Astrocyte (in vitro differentiated cells and primary cell): ENCODE data around the gene SNCAIP.

Experiments used
- EZH2 ChIP-seq: IDR thresholded peaks from 2 replicates; pipeline ENCODE4 v1.6.1; 2012; ENCODE audit warnings: mild to moderate bottlenecking, low read length, inconsistent platforms; ENCODE audit not compliant: insufficient read depth
- TF ChIP-seq, protein P1 (sequence below): IDR thresholded peaks from 2 replicates; pipeline ENCODE4 v1.5.1; 2011; ENCODE audit warnings: low read depth, mild to moderate bottlenecking, inconsistent platforms, low read length, moderate library complexity; ENCODE audit not compliant: insufficient read depth

DNA sequence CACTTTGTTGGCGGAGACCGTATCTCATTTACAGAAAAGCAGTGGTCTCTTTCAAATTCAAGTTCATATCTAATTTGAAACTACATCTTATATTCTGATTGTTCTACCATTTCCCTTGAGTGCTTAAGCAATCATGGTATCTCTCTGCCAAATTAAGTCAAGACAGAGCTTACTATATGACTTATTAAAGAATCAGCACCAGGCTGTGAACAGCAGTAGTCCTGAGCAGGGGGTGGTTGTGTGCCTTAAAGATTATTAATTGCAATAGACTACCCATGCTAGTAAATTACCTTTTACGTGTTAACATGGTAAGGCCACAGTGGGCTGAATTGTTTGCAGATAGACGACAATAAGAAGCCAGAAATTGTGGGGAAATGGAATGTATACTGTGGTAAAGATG is 21.5 kb downstream of the SNCAIP start:
- TF ChIP-seq, protein P1, sequence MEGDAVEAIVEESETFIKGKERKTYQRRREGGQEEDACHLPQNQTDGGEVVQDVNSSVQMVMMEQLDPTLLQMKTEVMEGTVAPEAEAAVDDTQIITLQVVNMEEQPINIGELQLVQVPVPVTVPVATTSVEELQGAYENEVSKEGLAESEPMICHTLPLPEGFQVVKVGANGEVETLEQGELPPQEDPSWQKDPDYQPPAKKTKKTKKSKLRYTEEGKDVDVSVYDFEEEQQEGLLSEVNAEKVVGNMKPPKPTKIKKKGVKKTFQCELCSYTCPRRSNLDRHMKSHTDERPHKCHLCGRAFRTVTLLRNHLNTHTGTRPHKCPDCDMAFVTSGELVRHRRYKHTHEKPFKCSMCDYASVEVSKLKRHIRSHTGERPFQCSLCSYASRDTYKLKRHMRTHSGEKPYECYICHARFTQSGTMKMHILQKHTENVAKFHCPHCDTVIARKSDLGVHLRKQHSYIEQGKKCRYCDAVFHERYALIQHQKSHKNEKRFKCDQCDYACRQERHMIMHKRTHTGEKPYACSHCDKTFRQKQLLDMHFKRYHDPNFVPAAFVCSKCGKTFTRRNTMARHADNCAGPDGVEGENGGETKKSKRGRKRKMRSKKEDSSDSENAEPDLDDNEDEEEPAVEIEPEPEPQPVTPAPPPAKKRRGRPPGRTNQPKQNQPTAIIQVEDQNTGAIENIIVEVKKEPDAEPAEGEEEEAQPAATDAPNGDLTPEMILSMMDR: no peak
- TF ChIP-seq EZH2: no peak
